Measurements from ENCODE around the gene NXPE4.

- TF ChIP-seq, protein P1, sequence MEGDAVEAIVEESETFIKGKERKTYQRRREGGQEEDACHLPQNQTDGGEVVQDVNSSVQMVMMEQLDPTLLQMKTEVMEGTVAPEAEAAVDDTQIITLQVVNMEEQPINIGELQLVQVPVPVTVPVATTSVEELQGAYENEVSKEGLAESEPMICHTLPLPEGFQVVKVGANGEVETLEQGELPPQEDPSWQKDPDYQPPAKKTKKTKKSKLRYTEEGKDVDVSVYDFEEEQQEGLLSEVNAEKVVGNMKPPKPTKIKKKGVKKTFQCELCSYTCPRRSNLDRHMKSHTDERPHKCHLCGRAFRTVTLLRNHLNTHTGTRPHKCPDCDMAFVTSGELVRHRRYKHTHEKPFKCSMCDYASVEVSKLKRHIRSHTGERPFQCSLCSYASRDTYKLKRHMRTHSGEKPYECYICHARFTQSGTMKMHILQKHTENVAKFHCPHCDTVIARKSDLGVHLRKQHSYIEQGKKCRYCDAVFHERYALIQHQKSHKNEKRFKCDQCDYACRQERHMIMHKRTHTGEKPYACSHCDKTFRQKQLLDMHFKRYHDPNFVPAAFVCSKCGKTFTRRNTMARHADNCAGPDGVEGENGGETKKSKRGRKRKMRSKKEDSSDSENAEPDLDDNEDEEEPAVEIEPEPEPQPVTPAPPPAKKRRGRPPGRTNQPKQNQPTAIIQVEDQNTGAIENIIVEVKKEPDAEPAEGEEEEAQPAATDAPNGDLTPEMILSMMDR (conservative IDR thresholded peaks at IDR 0.05 in 1 of 2, IDR thresholded peaks at IDR 0.05 in 1 of 2; ENCODE audit: extremely low read depth in 1 of 2, insufficient read depth in 1 of 2, low read depth in 1 of 2, low read length in 2 of 2) = no peak
- TF ChIP-seq EZH2 (IDR thresholded peaks at IDR 0.05; ENCODE audit: borderline replicate concordance, low read length) = no peak
Observed at GRCh38 chr11:114605370-114605769, 9.8 kb upstream of the NXPE4 start.
